Left ventricle myocardium inferior (tissue), 1 donor: Measurements from ENCODE around the gene IYD. TPM values are rescaled to one million over a fixed set of nuclear protein-coding genes. Genes with fewer than 3 reads are reported as not detected.

Source experiments
- DNase-seq: peaks from one replicate; pipeline ENCODE4 v3.0.0-alpha.2; 2020
- H3K27ac ChIP-seq: fragments of 200-600 bp; replicated peaks from 2 replicates; pipeline ENCODE4 v1.8.0; 2021
- H3K27me3 ChIP-seq: fragments of 200-600 bp; 2 replicates; pipeline ENCODE4 v1.8.0; 2021; ENCODE audit warnings: low read depth
- H3K36me3 ChIP-seq: fragments of 200-600 bp; 2 replicates; pipeline ENCODE4 v1.8.0; 2021
- H3K4me1 ChIP-seq: fragments of 200-600 bp; 2 replicates; pipeline ENCODE4 v1.8.0; 2021
- H3K4me3 ChIP-seq: fragments of 200-600 bp; 2 replicates; pipeline ENCODE4 v1.8.0; 2021; ENCODE audit warnings: mild to moderate bottlenecking, moderate library complexity
- H3K9me3 ChIP-seq: fragments of 200-600 bp; replicated peaks from 2 replicates; pipeline ENCODE4 v1.8.0; 2021
- intact Hi-C: fragments of 100-400 bp; cut with micrococcal nuclease; formaldehyde crosslinking; loops from one replicate; pipeline ENCODE4 v1.11.0; 2022
- total RNA-seq: library from RNA; stranded (reverse); fragmentation: NEBNext Ultra II Directional; extraction: Animal tissue kit (Norgen Biotek cat#: 25700); gene quantifications from one replicate; pipeline ENCODE4 v1.2.1, GENCODE V29; 2021
- TF ChIP-seq, protein P1 (sequence below): fragments of 200-600 bp; IDR thresholded peaks from 2 replicates; pipeline ENCODE4 v1.8.0; 2021; ENCODE audit warnings: antibody characterized with exemption, mild to moderate bottlenecking, borderline replicate concordance
- donor health status: DM: no; HTN: yes; CAD: no; lungs with severe emphysema.

Gene IYD
- total RNA-seq, 1 donor from 2014 or later = not detected

DNA sequence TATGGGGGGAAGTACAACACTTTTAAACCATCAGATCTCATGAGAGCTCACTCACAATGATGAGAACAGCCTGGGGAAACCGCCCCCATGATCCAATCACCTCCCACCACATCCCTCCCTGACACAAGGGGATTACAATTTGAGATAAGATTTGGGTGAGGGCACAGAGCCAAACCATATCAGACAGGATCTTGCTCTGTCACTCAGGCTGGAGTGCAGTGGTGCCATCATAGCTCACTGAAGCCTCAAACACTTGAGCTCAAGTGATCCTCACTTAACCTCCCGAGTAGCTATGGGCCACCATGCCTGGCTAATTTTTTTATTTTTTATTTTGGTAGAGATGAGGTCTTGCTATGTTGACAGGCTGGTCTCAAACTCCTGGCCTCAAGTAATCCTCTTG, 5.1 kb upstream of the IYD start:
- Histone ChIP-seq H3K4me3 (no peak overlapping the region), H3K36me3 (no peaks in the 10 kb centered on the region), H3K9me3 (no peaks in the 10 kb centered on the region), H3K27ac (no peak overlapping the region), H3K27me3 (peaks cover 6% of the 10 kb centered on the region), H3K4me1 (no peaks in the 10 kb centered on the region)
- TF ChIP-seq, protein P1, sequence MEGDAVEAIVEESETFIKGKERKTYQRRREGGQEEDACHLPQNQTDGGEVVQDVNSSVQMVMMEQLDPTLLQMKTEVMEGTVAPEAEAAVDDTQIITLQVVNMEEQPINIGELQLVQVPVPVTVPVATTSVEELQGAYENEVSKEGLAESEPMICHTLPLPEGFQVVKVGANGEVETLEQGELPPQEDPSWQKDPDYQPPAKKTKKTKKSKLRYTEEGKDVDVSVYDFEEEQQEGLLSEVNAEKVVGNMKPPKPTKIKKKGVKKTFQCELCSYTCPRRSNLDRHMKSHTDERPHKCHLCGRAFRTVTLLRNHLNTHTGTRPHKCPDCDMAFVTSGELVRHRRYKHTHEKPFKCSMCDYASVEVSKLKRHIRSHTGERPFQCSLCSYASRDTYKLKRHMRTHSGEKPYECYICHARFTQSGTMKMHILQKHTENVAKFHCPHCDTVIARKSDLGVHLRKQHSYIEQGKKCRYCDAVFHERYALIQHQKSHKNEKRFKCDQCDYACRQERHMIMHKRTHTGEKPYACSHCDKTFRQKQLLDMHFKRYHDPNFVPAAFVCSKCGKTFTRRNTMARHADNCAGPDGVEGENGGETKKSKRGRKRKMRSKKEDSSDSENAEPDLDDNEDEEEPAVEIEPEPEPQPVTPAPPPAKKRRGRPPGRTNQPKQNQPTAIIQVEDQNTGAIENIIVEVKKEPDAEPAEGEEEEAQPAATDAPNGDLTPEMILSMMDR = no peak
- intact Hi-C loops = no loop called here
- DNase-seq = no peak

DNA sequence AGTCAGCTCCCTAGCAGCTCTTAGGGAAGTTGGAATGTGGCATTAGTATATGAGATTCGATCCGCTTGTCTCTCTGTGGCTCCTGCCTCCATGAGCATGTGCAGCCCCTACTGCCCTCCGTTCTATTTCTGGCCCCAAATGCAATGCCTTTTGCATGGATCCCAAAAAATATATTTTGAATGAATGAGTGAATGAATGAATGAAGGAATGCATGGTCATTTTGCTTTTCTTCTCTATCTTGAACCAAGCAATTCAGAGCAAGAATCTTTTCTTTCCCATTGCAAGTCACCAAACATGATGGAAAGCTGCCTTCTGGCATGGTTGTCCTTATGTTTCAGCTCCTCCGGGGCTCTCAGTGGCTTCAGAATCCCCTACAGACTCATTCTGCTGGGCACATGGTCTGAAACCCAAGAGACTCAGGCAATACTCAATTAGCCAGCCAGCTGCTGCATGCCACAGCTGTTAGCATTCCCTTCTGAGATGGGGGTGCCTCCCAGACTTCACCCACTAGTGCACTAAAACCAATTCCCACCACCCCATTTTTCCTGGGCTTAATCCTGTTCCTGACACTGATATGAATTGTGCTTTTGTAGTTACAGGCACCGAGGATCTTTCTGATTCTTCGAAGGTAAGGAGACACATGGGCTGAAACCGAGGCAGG, 2.6 kb upstream of the IYD start:
- no peaks in the 10 kb centered on the region for H3K27me3 ChIP-seq

DNA sequence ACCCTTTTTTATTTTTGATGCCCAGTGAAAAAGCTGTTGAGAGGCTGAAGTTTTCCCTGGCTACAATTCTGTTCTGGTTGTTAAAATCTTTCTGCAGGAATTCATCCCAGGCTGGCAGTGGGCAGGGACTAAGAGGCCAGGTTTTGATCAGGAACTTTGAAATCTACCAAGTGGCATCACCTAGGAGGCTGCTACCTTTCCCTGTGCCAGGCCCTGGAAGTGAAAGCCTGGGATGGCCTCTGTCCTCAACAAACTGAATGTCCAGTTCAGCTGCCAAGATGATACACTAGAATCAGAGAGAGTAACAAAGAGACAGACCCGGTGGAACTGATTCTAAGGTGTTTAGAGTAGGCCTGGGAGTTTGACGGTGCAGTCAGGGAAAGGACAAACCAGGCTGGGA, 596 bp downstream of the IYD start:
- Histone ChIP-seq H3K27me3 (no peaks in the 10 kb centered on the region), H3K36me3 (no peaks in the 10 kb centered on the region), H3K9me3 (no peaks in the 10 kb centered on the region), H3K4me1 (peaks cover 13% of the 10 kb centered on the region), H3K27ac (no peak overlapping the region), H3K4me3 (no peak overlapping the region)
- TF ChIP-seq, protein P1 = no peak
- no peak for DNase-seq
- intact Hi-C loops = no loop called here

More for the DNA sequence above, 2.6 kb upstream of the IYD start:
- no peaks in the 10 kb centered on the region for H3K36me3 ChIP-seq
- H3K27ac ChIP-seq = no peak overlapping the region
- H3K4me1 ChIP-seq = no peaks in the 10 kb centered on the region
- H3K9me3 ChIP-seq = no peaks in the 10 kb centered on the region
- TF ChIP-seq, protein P1 = no peak
- no peak overlapping the region for H3K4me3 ChIP-seq
- intact Hi-C loops = no loop called here
- no peak for DNase-seq

GRCh38 chr6:150370112-150370511, 1.3 kb downstream of the IYD start:
- H3K36me3 ChIP-seq = no peaks in the 10 kb centered on the region
- DNase-seq = no peak
- no peaks in the 10 kb centered on the region for H3K27me3 ChIP-seq
- H3K4me1 ChIP-seq = peaks cover 13% of the 10 kb centered on the region
- no peaks in the 10 kb centered on the region for H3K9me3 ChIP-seq
- no peak overlapping the region for H3K27ac ChIP-seq
- TF ChIP-seq, protein P1 = no peak
- intact Hi-C loops = no loop called here
- H3K4me3 ChIP-seq = no peak overlapping the region

- TF ChIP-seq, protein P1 = no peak
These were observed 2.5 kb downstream of the IYD start for GRCh38 chr6:150371356-150371755.

DNA sequence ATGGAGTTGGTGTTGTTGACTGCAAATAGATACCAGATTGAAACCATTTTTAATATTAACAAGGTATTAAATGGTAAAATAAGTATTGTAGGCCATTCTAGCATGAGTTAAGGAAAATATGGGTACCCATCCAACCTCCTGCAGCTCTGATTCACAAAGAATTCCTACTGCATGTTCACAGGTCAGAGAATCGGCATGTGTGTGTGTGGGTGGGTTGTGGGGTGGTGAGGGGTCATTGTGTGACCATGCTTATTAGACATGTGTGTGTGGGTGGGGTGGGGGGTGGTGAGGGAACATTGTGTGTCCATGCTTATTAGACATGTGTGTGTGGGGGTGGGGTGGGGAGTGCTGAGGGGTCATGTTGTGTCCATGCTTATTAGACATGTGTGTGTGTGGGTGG, 3.2 kb downstream of the IYD start:
- no peak for DNase-seq
- H3K4me1 ChIP-seq = peaks cover 15% of the 10 kb centered on the region
- H3K27ac ChIP-seq = no peak overlapping the region
- intact Hi-C loops = no loop called here
- H3K36me3 ChIP-seq = no peaks in the 10 kb centered on the region
- H3K9me3 ChIP-seq = no peaks in the 10 kb centered on the region
- H3K4me3 ChIP-seq = no peak overlapping the region
- TF ChIP-seq, protein P1 = no peak
- H3K27me3 ChIP-seq = no peaks in the 10 kb centered on the region

More at GRCh38 chr6:150371356-150371755, 2.5 kb downstream of the IYD start:
- no peak for DNase-seq
- no peaks in the 10 kb centered on the region for H3K36me3 ChIP-seq
- H3K4me3 ChIP-seq = no peak overlapping the region
- peaks cover 13% of the 10 kb centered on the region for H3K4me1 ChIP-seq
- H3K27me3 ChIP-seq = no peaks in the 10 kb centered on the region
- H3K9me3 ChIP-seq = no peaks in the 10 kb centered on the region
- no peak overlapping the region for H3K27ac ChIP-seq
- intact Hi-C loops = no loop called here
